HL-60 (cell line): Measurements from ENCODE around the gene APH1B.

ENCODE experiments used
- DNase-seq, 2 experiments: peaks; one replicate each; pipeline ENCODE4 v3.0.0-alpha.2; 2010 to 2020; ENCODE audit warnings: low read depth in 1 of 2, low spot score in 1 of 2
- H3K27ac ChIP-seq: fragments of 250-450 bp; sonication (Bioruptor Pico); replicated peaks from 2 replicates; pipeline ENCODE4 v1.5.1; 2020; ENCODE audit warnings: mild to moderate bottlenecking, moderate library complexity
- H3K27me3 ChIP-seq: fragments of 250-450 bp; sonication (Bioruptor Pico); 2 replicates; pipeline ENCODE4 v1.5.1; 2021; ENCODE audit warnings: mild to moderate bottlenecking, moderate library complexity; ENCODE audit not compliant: insufficient read depth, poor library complexity, severe bottlenecking
- H3K4me3 ChIP-seq: replicated peaks from 2 replicates; pipeline ENCODE4 v1.5.1; 2011; ENCODE audit warnings: mild to moderate bottlenecking, control low read depth, low read length; ENCODE audit not compliant: insufficient read depth
- GABPA ChIP-seq: IDR thresholded peaks from 2 replicates; pipeline ENCODE4 v1.6.1; 2012; ENCODE audit warnings: low read depth
- POLR2AphosphoS5 ChIP-seq: IDR thresholded peaks from 2 replicates; pipeline ENCODE4 v1.6.1; 2012; ENCODE audit warnings: low read depth
- SPI1 ChIP-seq: IDR thresholded peaks from 2 replicates; pipeline ENCODE4 v1.6.1; 2012; ENCODE audit warnings: low read depth, mild to moderate bottlenecking, borderline replicate concordance
- TF ChIP-seq, protein P1 (sequence below): IDR thresholded peaks from 2 replicates; pipeline ENCODE4 v1.6.1; 2012; ENCODE audit warnings: low read depth; ENCODE audit not compliant: insufficient replicate concordance
- TF ChIP-seq, protein P2 (sequence below): IDR thresholded peaks from one replicate; pipeline ENCODE4 v1.5.1; 2011; ENCODE audit warnings: low read length, control low read depth, inconsistent platforms; ENCODE audit not compliant: insufficient read depth

APH1B gene

DNA sequence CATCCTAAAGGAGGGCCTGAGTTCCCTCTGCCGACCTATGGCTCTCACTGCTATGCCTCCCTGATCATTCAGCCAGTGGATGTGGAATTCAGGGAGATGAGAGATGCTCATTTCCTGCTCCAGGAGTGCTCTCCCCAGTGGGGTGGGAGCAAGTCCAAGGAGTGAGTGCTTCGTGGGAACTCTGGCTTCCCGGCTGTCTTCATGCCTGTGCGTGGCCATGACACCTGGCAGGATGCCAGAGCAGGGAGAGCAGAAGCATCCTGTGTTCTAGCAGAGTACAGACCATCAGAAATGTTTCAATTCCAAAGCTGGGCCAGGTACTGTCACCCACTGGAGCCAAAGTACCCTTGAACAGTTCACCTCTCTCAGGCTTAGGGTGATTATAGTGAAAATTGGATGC is 45.1 kb downstream of the APH1B start:
- no peak for TF ChIP-seq GABPA
- TF ChIP-seq, protein P1, sequence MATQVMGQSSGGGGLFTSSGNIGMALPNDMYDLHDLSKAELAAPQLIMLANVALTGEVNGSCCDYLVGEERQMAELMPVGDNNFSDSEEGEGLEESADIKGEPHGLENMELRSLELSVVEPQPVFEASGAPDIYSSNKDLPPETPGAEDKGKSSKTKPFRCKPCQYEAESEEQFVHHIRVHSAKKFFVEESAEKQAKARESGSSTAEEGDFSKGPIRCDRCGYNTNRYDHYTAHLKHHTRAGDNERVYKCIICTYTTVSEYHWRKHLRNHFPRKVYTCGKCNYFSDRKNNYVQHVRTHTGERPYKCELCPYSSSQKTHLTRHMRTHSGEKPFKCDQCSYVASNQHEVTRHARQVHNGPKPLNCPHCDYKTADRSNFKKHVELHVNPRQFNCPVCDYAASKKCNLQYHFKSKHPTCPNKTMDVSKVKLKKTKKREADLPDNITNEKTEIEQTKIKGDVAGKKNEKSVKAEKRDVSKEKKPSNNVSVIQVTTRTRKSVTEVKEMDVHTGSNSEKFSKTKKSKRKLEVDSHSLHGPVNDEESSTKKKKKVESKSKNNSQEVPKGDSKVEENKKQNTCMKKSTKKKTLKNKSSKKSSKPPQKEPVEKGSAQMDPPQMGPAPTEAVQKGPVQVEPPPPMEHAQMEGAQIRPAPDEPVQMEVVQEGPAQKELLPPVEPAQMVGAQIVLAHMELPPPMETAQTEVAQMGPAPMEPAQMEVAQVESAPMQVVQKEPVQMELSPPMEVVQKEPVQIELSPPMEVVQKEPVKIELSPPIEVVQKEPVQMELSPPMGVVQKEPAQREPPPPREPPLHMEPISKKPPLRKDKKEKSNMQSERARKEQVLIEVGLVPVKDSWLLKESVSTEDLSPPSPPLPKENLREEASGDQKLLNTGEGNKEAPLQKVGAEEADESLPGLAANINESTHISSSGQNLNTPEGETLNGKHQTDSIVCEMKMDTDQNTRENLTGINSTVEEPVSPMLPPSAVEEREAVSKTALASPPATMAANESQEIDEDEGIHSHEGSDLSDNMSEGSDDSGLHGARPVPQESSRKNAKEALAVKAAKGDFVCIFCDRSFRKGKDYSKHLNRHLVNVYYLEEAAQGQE = no peak
- TF ChIP-seq, protein P2, sequence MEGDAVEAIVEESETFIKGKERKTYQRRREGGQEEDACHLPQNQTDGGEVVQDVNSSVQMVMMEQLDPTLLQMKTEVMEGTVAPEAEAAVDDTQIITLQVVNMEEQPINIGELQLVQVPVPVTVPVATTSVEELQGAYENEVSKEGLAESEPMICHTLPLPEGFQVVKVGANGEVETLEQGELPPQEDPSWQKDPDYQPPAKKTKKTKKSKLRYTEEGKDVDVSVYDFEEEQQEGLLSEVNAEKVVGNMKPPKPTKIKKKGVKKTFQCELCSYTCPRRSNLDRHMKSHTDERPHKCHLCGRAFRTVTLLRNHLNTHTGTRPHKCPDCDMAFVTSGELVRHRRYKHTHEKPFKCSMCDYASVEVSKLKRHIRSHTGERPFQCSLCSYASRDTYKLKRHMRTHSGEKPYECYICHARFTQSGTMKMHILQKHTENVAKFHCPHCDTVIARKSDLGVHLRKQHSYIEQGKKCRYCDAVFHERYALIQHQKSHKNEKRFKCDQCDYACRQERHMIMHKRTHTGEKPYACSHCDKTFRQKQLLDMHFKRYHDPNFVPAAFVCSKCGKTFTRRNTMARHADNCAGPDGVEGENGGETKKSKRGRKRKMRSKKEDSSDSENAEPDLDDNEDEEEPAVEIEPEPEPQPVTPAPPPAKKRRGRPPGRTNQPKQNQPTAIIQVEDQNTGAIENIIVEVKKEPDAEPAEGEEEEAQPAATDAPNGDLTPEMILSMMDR = no peak
- TF ChIP-seq POLR2AphosphoS5 = no peak
- no peak for TF ChIP-seq SPI1
- H3K27me3 ChIP-seq = no peaks in the 10 kb centered on the region
- H3K27ac ChIP-seq = no peak overlapping the region
- no peak overlapping the region for H3K4me3 ChIP-seq
- DNase-seq = no peak

DNA sequence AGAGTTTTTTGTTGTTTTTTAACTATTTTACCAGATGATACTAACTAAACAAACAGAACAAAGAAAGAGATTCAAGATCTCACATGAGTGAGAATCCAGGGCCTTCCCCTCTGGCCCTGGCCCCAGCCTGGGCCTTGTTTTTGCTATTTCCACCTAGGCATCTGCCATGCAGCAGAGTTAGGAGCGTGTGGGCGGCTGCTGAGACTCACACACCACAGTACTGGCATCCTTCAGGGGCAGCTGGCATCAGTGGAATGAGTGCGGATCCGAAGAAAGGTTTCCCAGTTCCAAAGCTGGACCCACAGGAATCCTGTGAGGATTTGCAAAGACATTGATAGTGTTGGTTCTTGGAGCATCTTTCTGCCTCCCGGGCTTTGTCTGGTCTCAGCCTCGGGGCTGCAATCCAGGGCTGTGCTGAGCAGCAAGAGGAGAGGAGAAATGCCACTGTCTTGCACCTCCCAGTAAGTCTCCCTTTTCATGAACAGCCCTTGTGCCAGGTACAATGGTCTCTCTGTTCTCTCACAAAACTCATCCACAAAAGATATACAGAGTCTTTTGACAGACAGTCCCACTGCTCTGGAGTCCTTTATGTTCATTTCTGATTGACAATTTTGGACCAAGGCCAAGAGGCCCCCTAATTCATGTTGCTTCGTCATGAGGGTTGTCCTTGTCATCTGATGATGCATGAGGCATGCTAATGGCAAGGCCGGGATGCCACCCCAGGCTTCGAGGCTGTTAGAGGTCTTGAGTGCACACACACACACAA is 46.6 kb downstream of the APH1B start:
- Histone ChIP-seq H3K27me3 (no peaks in the 10 kb centered on the region), H3K4me3 (no peak overlapping the region), H3K27ac (no peak overlapping the region)
- DNase-seq = no peak
- no peak for TF ChIP-seq GABPA
- TF ChIP-seq POLR2AphosphoS5 = no peak

DNA sequence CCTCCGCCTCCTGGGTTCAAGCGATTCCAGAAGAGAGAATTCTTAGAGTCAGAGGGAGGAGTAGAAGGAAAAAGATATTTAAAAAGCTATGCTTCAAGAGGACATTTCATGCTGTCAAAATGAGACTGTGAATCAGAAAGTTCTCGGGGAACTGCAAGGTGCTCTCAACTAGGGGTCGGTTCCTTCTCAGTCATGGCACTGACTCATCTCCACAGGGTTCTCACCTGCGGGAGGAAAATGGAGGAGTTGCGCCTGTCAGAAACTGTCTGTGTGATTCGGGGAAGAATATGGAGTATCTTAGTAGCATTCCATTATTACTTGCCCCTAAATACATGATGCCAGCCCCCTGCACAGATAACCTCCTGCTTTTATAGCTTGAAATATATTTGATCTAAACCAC is 47.4 kb downstream of the APH1B start:
- no peaks in the 10 kb centered on the region for H3K27me3 ChIP-seq
- no peak overlapping the region for H3K27ac ChIP-seq
- TF ChIP-seq GABPA (no peak), SPI1 (no peak), POLR2AphosphoS5 (no peak)
- TF ChIP-seq, protein P1 = no peak
- TF ChIP-seq, protein P2 = no peak
- H3K4me3 ChIP-seq = no peak overlapping the region
- no peak for DNase-seq

DNA sequence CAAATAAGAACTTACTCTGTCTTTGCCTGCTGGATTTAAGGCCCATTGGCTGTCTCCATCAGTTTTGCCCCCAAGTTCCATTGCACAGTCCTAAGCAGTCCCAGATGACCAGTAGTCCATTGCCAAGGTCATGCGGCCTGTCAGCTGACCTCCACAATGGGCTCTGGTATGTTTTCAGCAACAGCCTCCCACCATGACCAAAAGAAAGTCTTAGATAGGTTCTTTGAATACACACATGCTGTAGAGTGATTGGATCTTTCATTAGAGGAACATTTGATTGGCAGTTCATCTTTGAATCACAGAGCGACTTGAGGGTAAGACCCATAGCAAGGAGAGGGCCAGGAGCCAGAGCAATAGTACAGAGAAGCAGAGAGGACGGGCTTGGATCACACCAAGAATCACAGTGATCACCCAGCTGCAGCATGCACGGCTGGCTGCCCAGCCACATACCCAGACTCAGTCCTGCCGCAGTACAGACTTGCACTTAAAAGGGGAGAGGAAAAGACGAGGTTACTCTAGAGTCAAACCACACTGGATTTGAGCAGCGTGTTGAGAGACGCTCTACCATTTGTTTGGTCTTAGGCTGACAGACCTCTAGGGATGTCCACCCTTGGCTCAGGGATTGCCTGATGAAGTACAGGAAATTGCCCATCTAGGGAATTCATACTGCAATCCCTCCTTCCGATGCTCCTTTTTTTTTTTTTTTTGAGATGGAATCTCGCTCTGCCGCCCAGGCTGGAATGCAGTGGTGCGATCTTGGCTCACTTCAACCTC is 50.4 kb downstream of the APH1B start:
- H3K4me3 ChIP-seq = no peak overlapping the region
- TF ChIP-seq, protein P1 = no peak
- TF ChIP-seq, protein P2 = no peak
- TF ChIP-seq SPI1 (no peak), POLR2AphosphoS5 (no peak), GABPA (no peak)
- no peak for DNase-seq
- H3K27ac ChIP-seq = no peak overlapping the region
- H3K27me3 ChIP-seq = no peaks in the 10 kb centered on the region
